WI38 (cell line): ENCODE results near the gene RSU1.

Experiments
- H3K4me3 ChIP-seq: 2 replicates; pipeline ENCODE4 v1.5.1; 2011; ENCODE audit warnings: low read depth, mild to moderate bottlenecking, control low read depth, low read length
- CTCF ChIP-seq: IDR thresholded peaks from 2 replicates; pipeline ENCODE4 v1.5.1; 2012; ENCODE audit warnings: low read depth, mild to moderate bottlenecking, control low read depth, low read length

The RSU1 gene

GRCh38 chr10:16612115-16612980 is 204.9 kb downstream of the RSU1 start:
- no peak overlapping the region for H3K4me3 ChIP-seq
- no peak for TF ChIP-seq CTCF

GRCh38 chr10:16611037-16611436 is 206.2 kb downstream of the RSU1 start:
- no peak for TF ChIP-seq CTCF
- no peak overlapping the region for H3K4me3 ChIP-seq

DNA sequence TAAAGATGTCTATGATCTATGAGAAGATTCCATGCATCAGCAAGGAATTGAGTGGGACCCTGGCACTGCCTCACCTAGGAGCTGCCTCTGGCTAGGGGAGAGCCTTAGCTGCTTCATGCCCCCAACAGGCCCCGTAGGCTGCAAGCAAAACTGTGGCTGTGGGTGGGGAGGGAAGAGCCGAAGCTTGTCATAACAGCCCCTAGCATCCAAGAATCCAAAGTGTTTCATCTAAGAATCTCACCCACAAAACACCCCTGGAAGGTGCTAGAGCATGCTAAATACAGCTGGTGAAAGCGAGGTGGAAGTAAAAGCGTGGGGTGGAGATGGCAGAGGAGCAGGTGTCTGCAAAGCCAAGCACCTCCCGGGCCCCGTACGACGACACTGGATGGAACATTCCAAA is 208.0 kb downstream of the RSU1 start:
- H3K4me3 ChIP-seq = no peak overlapping the region
- no peak for TF ChIP-seq CTCF

DNA sequence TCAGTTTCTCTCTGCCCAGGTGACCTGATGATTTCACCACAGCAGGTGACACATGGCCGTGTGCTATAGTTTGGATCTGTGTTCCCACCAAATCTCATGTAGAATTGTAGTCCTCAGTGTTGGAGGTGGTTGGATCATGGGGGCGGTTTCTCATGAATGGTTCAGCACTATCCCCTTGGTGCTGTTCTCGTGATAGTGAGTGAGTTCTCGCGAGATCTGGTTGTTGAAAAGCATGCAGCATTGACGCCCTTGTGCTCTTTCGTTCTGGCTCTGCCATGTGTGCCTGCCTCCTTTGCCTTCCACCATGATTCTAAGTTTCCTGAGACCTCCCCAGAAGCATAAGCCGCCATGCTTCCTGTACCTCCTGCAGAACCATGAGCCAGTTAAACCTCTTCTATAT is 210.3 kb downstream of the RSU1 start:
- no peak overlapping the region for H3K4me3 ChIP-seq
- no peak for TF ChIP-seq CTCF

- no peak for TF ChIP-seq CTCF
- H3K4me3 ChIP-seq = no peak overlapping the region
These were observed 210.8 kb downstream of the RSU1 start for GRCh38 chr10:16606421-16606820.

- TF ChIP-seq CTCF = no peak
- H3K4me3 ChIP-seq = no peak overlapping the region
These were observed 213.9 kb downstream of the RSU1 start for GRCh38 chr10:16603308-16603707.

DNA sequence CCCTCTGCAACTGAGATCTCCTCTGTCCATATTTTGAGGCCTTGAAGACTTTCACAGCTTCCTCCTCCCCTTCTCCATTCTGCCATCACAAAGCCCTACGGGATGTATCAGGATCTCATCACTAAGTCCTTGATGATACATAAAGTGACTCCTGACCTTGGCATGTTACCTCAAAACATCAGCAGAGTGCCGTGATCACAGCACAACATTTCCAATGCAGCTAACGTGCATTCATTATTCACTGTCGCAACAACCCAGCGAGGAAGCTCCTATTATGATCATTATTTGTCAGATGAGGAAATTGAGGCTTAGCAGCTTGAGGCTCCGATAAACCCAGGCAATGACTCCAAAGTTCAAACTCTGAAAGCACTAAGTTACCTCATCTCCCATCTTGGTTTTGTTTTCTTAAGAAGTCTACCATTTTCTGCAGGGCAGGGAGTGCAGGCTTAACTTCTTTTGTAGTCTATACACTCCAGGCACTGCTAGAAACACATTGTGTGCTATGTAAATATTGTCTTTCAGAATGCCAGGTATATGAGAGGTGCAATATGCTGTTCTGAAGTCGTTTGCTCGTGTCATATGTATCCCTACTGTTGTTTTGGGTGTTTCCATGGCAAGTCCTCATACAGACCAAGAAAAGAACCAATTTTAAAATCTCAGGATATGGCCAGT is 215.0 kb downstream of the RSU1 start:
- H3K4me3 ChIP-seq = no peak overlapping the region
- TF ChIP-seq CTCF = no peak
